GM19193 (cell line): ENCODE measurements around the gene GABRE.

Experiments used
- POLR2A ChIP-seq: IDR thresholded peaks from 4 replicates; pipeline ENCODE4 v1.6.1; 2011; ENCODE audit not compliant: insufficient read depth, insufficient read length; ENCODE audit errors: extremely low read depth

GABRE gene

GRCh38 chrX:151974336-151975227 is at the start of gene GABRE:
Gene GABRE, minus strand, starts transcription at chrX:151974676. Its CDS starts 51 bp downstream, at chrX:151974625.
- no peak for TF ChIP-seq POLR2A

- TF ChIP-seq POLR2A = no peak
Measured at GRCh38 chrX:152020888-152021287, 46.4 kb upstream of the GABRE start.

- no peak for TF ChIP-seq POLR2A
Measured at GRCh38 chrX:151999813-152000212, 25.3 kb upstream of the GABRE start.

- no peak for TF ChIP-seq POLR2A
Measured at GRCh38 chrX:151997539-151997938, 23.1 kb upstream of the GABRE start.

GRCh38 chrX:151996347-151996746 is 21.9 kb upstream of the GABRE start:
- TF ChIP-seq POLR2A = no peak

GRCh38 chrX:151994476-151994875 is 20.0 kb upstream of the GABRE start:
- TF ChIP-seq POLR2A = no peak

- TF ChIP-seq POLR2A = no peak
Measured at GRCh38 chrX:151988706-151989299, 14.3 kb upstream of the GABRE start.

GRCh38 chrX:151987108-151987507 is 12.6 kb upstream of the GABRE start:
- TF ChIP-seq POLR2A = no peak

GRCh38 chrX:151985955-151986354 is 11.5 kb upstream of the GABRE start:
- TF ChIP-seq POLR2A = no peak

- TF ChIP-seq POLR2A = no peak
Measured at GRCh38 chrX:151985531-151985930, 11.1 kb upstream of the GABRE start.

GRCh38 chrX:151984902-151985301 is 10.4 kb upstream of the GABRE start:
- TF ChIP-seq POLR2A = no peak

GRCh38 chrX:151984328-151984727 is 9.9 kb upstream of the GABRE start:
- TF ChIP-seq POLR2A = no peak

GRCh38 chrX:151983186-151983585 is 8.7 kb upstream of the GABRE start:
- no peak for TF ChIP-seq POLR2A

GRCh38 chrX:151982222-151982621 is 7.7 kb upstream of the GABRE start:
- TF ChIP-seq POLR2A = no peak

- no peak for TF ChIP-seq POLR2A
Measured at GRCh38 chrX:151981129-151981528, 6.7 kb upstream of the GABRE start.

GRCh38 chrX:151977923-151978322 is 3.4 kb upstream of the GABRE start:
- TF ChIP-seq POLR2A = no peak
